GM23338 (cell line): Measurements from ENCODE around the gene CTRB2. TPM values are rescaled to one million over a fixed set of nuclear protein-coding genes. Genes with fewer than 3 reads are reported as not detected.

Experiments used
- ATAC-seq: fragments of 200-7000 bp; cut with Tn5 transposase; 3 replicates; pipeline ENCODE4 v1.9.1; 2020
- DNase-seq: peaks from one replicate; pipeline ENCODE4 v3.0.0-alpha.2; 2015; ENCODE audit warnings: low spot score
- H2AFZ ChIP-seq: fragments of 200-600 bp; sonication (generic); 2 replicates; pipeline ENCODE4 v1.8.0; 2016; ENCODE audit warnings: antibody characterized with exemption, mild to moderate bottlenecking, moderate library complexity
- H3F3A ChIP-seq: fragments of 200-600 bp; sonication (generic); replicated peaks from 2 replicates; pipeline ENCODE4 v1.8.0; 2017; ENCODE audit warnings: antibody characterized with exemption, mixed run types, low read depth
- H3K27ac ChIP-seq: fragments of 200-600 bp; sonication (generic); 2 replicates; pipeline ENCODE4 v1.6.1; 2016; ENCODE audit warnings: low read depth
- H3K27me3 ChIP-seq: fragments of 200-600 bp; sonication (generic); 2 replicates; pipeline ENCODE4 v1.8.0; 2016; ENCODE audit warnings: mild to moderate bottlenecking, mixed run types, moderate library complexity; ENCODE audit not compliant: insufficient read depth
- H3K36me3 ChIP-seq: fragments of 200-600 bp; sonication (generic); 2 replicates; pipeline ENCODE4 v1.8.0; 2016; ENCODE audit warnings: mild to moderate bottlenecking; ENCODE audit not compliant: insufficient read depth
- H3K4me1 ChIP-seq: fragments of 200-600 bp; sonication (generic); 2 replicates; pipeline ENCODE4 v1.8.0; 2016; ENCODE audit warnings: mild to moderate bottlenecking, moderate library complexity; ENCODE audit not compliant: insufficient read depth
- H3K4me2 ChIP-seq: fragments of 200-600 bp; sonication (generic); 2 replicates; pipeline ENCODE4 v1.7.1; 2017; ENCODE audit warnings: mixed run types
- H3K4me3 ChIP-seq: fragments of 200-600 bp; sonication (generic); 2 replicates; pipeline ENCODE4 v1.6.1; 2016; ENCODE audit warnings: mixed run types
- H3K79me2 ChIP-seq: fragments of 200-600 bp; sonication (generic); replicated peaks from 2 replicates; pipeline ENCODE4 v1.8.0; 2017; ENCODE audit warnings: mild to moderate bottlenecking; ENCODE audit not compliant: insufficient read depth
- H3K9me2 ChIP-seq: fragments of 200-600 bp; sonication (generic); 2 replicates; pipeline ENCODE4 v1.8.0; 2017; ENCODE audit not compliant: insufficient read depth
- H4K20me1 ChIP-seq: fragments of 200-600 bp; sonication (generic); replicated peaks from 2 replicates; pipeline ENCODE4 v1.8.0; 2017; ENCODE audit warnings: mild to moderate bottlenecking; ENCODE audit not compliant: insufficient read depth
- H3K27ac Mint-ChIP-seq: 2 replicates; pipeline ENCODE4 v1.8.0; 2020; ENCODE audit warnings: inconsistent platforms, mild to moderate bottlenecking, moderate library complexity, mixed read lengths
- H3K27me3 Mint-ChIP-seq: 3 replicates; pipeline ENCODE4 v1.8.0; 2022; ENCODE audit warnings: low read depth, mild to moderate bottlenecking, moderate library complexity, mixed read lengths, inconsistent platforms; ENCODE audit not compliant: insufficient read depth, poor library complexity
- H3K36me3 Mint-ChIP-seq: 3 replicates; pipeline ENCODE4 v1.8.0; 2021; ENCODE audit warnings: low read depth, mild to moderate bottlenecking, inconsistent platforms, moderate library complexity, mixed read lengths
- H3K4me1 Mint-ChIP-seq: 3 replicates; pipeline ENCODE4 v1.8.0; 2020; ENCODE audit warnings: mild to moderate bottlenecking, inconsistent platforms, mixed read lengths
- H3K4me3 Mint-ChIP-seq: 3 replicates; pipeline ENCODE4 v1.8.0; 2021; ENCODE audit warnings: moderate library complexity, mild to moderate bottlenecking, inconsistent platforms, mixed read lengths
- H3K9me3 Mint-ChIP-seq: 3 replicates; pipeline ENCODE4 v1.8.0; 2020; ENCODE audit warnings: moderate library complexity, mild to moderate bottlenecking, inconsistent platforms, mixed read lengths
- CREB1 ChIP-seq: fragments of 250-450 bp; sonication (Bioruptor Pico); IDR thresholded peaks from 2 replicates; pipeline ENCODE4 v1.5.0; 2020; ENCODE audit warnings: low read depth, mild to moderate bottlenecking, moderate library complexity
- EZH2 ChIP-seq: fragments of 200-600 bp; sonication (generic); IDR thresholded peaks from one replicate; pipeline ENCODE4 v1.8.0; 2017; ENCODE audit warnings: antibody characterized with exemption, mild to moderate bottlenecking, low read depth; ENCODE audit not compliant: unreplicated experiment
- EZH2phosphoT487 ChIP-seq: fragments of 200-600 bp; sonication (generic); IDR thresholded peaks from one replicate; pipeline ENCODE4 v1.8.1; 2018; ENCODE audit warnings: antibody characterized with exemption; ENCODE audit not compliant: unreplicated experiment
- JUNB ChIP-seq: IDR thresholded peaks from one replicate; pipeline ENCODE4 v1.6.1; 2016; ENCODE audit warnings: antibody characterized with exemption; ENCODE audit not compliant: unreplicated experiment
- NANOG ChIP-seq: IDR thresholded peaks from 2 replicates; pipeline ENCODE4 v1.6.1; 2016; ENCODE audit warnings: antibody characterized with exemption, borderline replicate concordance
- POLR2AphosphoS5 ChIP-seq: IDR thresholded peaks from 2 replicates; pipeline ENCODE4 v1.6.1; 2016; ENCODE audit warnings: antibody characterized with exemption, low read depth
- STAT1 ChIP-seq: IDR thresholded peaks from one replicate; pipeline ENCODE4 v1.6.1; 2016; ENCODE audit warnings: antibody characterized with exemption; ENCODE audit not compliant: unreplicated experiment
- ZNF114 ChIP-seq: fragments of 250-450 bp; sonication (Bioruptor Pico); IDR thresholded peaks from 2 replicates; pipeline ENCODE4 v1.5.0; 2020; ENCODE audit warnings: mild to moderate bottlenecking, moderate library complexity
- ZNF331 ChIP-seq: fragments of 250-450 bp; sonication (Bioruptor Pico); IDR thresholded peaks from 2 replicates; pipeline ENCODE4 v1.5.0; 2020; ENCODE audit warnings: low read depth, mild to moderate bottlenecking, moderate library complexity
- polyA plus RNA-seq: library from polyadenylated mRNA; unstranded; fragments of >200 nt; fragmentation: Nextera tagmentation; extraction: Ambion mirVana; gene quantifications from 2 replicates; pipeline ENCODE4 v1.2.1, GENCODE V29; 2016
- total RNA-seq: library from RNA; depleted of rRNA; stranded (reverse); fragments of >200 nt; shearing (Covaris generic); gene quantifications from 2 replicates; pipeline ENCODE4 v1.2.3, GENCODE V29; 2014
- TF ChIP-seq, protein P1 (sequence below): IDR thresholded peaks from one replicate; pipeline ENCODE4 v1.6.1; 2018; ENCODE audit warnings: antibody characterized with exemption; ENCODE audit not compliant: unreplicated experiment
- TF ChIP-seq, protein P2 (sequence below), 2 experiments: fragments of 200-600 bp in 1 of 2; sonication (generic) in 1 of 2; conservative IDR thresholded peaks; 2 replicates each; pipeline versions ENCODE4 v1.5.1 to v1.6.1; 2016 to 2017; ENCODE audit warnings: antibody characterized with exemption in 2 of 2, low read depth in 2 of 2, mild to moderate bottlenecking in 2 of 2, moderate library complexity in 1 of 2
- TF ChIP-seq, protein P3 (sequence below): fragments of 250-450 bp; sonication (Bioruptor Pico); IDR thresholded peaks from 2 replicates; pipeline ENCODE4 v1.5.0; 2020; ENCODE audit warnings: mild to moderate bottlenecking, moderate library complexity
- TF ChIP-seq, protein P4 (sequence below): IDR thresholded peaks from 2 replicates; pipeline ENCODE4 v1.6.1; 2016; ENCODE audit warnings: antibody characterized with exemption

CTRB2 gene
- total and polyA plus RNA-seq, 2 experiments from 2014 or later: not detected

GRCh38 chr16:75203096-75203495 is 3.9 kb downstream of the CTRB2 start:
- no peaks in the 10 kb centered on the region for H4K20me1 ChIP-seq
- no peaks in the 10 kb centered on the region for H3K9me2 ChIP-seq
- no peak overlapping the region for H3K27ac ChIP-seq
- H3K79me2 ChIP-seq: no peaks in the 10 kb centered on the region
- DNase-seq (no peak), ATAC-seq (no peak)
- H3K4me3 Mint-ChIP-seq: no peak overlapping the region
- TF ChIP-seq ZNF114 (CRISPR knock-in tag) (no peak), ZNF331 (CRISPR knock-in tag) (no peak), CREB1 (CRISPR knock-in tag) (no peak), EZH2phosphoT487 (no peak), POLR2AphosphoS5 (no peak), NANOG (no peak), STAT1 (no peak), JUNB (no peak), EZH2 (no peak)
- TF ChIP-seq, protein P1, sequence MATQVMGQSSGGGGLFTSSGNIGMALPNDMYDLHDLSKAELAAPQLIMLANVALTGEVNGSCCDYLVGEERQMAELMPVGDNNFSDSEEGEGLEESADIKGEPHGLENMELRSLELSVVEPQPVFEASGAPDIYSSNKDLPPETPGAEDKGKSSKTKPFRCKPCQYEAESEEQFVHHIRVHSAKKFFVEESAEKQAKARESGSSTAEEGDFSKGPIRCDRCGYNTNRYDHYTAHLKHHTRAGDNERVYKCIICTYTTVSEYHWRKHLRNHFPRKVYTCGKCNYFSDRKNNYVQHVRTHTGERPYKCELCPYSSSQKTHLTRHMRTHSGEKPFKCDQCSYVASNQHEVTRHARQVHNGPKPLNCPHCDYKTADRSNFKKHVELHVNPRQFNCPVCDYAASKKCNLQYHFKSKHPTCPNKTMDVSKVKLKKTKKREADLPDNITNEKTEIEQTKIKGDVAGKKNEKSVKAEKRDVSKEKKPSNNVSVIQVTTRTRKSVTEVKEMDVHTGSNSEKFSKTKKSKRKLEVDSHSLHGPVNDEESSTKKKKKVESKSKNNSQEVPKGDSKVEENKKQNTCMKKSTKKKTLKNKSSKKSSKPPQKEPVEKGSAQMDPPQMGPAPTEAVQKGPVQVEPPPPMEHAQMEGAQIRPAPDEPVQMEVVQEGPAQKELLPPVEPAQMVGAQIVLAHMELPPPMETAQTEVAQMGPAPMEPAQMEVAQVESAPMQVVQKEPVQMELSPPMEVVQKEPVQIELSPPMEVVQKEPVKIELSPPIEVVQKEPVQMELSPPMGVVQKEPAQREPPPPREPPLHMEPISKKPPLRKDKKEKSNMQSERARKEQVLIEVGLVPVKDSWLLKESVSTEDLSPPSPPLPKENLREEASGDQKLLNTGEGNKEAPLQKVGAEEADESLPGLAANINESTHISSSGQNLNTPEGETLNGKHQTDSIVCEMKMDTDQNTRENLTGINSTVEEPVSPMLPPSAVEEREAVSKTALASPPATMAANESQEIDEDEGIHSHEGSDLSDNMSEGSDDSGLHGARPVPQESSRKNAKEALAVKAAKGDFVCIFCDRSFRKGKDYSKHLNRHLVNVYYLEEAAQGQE: no peak
- TF ChIP-seq, protein P2, sequence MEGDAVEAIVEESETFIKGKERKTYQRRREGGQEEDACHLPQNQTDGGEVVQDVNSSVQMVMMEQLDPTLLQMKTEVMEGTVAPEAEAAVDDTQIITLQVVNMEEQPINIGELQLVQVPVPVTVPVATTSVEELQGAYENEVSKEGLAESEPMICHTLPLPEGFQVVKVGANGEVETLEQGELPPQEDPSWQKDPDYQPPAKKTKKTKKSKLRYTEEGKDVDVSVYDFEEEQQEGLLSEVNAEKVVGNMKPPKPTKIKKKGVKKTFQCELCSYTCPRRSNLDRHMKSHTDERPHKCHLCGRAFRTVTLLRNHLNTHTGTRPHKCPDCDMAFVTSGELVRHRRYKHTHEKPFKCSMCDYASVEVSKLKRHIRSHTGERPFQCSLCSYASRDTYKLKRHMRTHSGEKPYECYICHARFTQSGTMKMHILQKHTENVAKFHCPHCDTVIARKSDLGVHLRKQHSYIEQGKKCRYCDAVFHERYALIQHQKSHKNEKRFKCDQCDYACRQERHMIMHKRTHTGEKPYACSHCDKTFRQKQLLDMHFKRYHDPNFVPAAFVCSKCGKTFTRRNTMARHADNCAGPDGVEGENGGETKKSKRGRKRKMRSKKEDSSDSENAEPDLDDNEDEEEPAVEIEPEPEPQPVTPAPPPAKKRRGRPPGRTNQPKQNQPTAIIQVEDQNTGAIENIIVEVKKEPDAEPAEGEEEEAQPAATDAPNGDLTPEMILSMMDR (conservative IDR thresholded peaks at IDR 0.05; ENCODE audit: low read depth in 2 of 2): no peak
- TF ChIP-seq, protein P3, sequence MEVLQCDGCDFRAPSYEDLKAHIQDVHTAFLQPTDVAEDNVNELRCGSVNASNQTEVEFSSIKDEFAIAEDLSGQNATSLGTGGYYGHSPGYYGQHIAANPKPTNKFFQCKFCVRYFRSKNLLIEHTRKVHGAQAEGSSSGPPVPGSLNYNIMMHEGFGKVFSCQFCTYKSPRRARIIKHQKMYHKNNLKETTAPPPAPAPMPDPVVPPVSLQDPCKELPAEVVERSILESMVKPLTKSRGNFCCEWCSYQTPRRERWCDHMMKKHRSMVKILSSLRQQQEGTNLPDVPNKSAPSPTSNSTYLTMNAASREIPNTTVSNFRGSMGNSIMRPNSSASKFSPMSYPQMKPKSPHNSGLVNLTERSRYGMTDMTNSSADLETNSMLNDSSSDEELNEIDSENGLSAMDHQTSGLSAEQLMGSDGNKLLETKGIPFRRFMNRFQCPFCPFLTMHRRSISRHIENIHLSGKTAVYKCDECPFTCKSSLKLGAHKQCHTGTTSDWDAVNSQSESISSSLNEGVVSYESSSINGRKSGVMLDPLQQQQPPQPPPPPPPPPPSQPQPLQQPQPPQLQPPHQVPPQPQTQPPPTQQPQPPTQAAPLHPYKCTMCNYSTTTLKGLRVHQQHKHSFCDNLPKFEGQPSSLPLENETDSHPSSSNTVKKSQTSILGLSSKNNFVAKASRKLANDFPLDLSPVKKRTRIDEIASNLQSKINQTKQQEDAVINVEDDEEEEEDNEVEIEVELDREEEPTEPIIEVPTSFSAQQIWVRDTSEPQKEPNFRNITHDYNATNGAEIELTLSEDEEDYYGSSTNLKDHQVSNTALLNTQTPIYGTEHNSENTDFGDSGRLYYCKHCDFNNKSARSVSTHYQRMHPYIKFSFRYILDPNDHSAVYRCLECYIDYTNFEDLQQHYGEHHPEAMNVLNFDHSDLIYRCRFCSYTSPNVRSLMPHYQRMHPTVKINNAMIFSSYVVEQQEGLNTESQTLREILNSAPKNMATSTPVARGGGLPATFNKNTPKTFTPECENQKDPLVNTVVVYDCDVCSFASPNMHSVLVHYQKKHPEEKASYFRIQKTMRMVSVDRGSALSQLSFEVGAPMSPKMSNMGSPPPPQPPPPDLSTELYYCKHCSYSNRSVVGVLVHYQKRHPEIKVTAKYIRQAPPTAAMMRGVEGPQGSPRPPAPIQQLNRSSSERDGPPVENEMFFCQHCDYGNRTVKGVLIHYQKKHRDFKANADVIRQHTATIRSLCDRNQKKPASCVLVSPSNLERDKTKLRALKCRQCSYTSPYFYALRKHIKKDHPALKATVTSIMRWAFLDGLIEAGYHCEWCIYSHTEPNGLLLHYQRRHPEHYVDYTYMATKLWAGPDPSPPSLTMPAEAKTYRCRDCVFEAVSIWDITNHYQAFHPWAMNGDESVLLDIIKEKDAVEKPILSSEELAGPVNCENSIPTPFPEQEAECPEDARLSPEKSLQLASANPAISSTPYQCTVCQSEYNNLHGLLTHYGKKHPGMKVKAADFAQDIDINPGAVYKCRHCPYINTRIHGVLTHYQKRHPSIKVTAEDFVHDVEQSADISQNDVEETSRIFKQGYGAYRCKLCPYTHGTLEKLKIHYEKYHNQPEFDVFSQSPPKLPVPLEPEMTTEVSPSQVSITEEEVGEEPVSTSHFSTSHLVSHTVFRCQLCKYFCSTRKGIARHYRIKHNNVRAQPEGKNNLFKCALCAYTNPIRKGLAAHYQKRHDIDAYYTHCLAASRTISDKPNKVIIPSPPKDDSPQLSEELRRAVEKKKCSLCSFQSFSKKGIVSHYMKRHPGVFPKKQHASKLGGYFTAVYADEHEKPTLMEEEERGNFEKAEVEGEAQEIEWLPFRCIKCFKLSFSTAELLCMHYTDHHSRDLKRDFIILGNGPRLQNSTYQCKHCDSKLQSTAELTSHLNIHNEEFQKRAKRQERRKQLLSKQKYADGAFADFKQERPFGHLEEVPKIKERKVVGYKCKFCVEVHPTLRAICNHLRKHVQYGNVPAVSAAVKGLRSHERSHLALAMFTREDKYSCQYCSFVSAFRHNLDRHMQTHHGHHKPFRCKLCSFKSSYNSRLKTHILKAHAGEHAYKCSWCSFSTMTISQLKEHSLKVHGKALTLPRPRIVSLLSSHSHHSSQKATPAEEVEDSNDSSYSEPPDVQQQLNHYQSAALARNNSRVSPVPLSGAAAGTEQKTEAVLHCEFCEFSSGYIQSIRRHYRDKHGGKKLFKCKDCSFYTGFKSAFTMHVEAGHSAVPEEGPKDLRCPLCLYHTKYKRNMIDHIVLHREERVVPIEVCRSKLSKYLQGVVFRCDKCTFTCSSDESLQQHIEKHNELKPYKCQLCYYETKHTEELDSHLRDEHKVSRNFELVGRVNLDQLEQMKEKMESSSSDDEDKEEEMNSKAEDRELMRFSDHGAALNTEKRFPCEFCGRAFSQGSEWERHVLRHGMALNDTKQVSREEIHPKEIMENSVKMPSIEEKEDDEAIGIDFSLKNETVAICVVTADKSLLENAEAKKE (CRISPR knock-in tag): no peak
- TF ChIP-seq, protein P4, sequence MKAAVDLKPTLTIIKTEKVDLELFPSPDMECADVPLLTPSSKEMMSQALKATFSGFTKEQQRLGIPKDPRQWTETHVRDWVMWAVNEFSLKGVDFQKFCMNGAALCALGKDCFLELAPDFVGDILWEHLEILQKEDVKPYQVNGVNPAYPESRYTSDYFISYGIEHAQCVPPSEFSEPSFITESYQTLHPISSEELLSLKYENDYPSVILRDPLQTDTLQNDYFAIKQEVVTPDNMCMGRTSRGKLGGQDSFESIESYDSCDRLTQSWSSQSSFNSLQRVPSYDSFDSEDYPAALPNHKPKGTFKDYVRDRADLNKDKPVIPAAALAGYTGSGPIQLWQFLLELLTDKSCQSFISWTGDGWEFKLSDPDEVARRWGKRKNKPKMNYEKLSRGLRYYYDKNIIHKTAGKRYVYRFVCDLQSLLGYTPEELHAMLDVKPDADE: no peak
- H3K36me3 ChIP-seq: no peaks in the 10 kb centered on the region
- no peak overlapping the region for H3K4me2 ChIP-seq
- H3K27ac Mint-ChIP-seq: no peak overlapping the region
- H3K4me1 Mint-ChIP-seq: peaks cover 14% of the 10 kb centered on the region
- H3K4me3 ChIP-seq: no peak overlapping the region
- 0 out of 2 replicates have a peak, but pooled peaks cover 4% of the 10 kb centered on the region for H3F3A ChIP-seq
- no peaks in the 10 kb centered on the region for H3K36me3 Mint-ChIP-seq
- no peak overlapping the region for H2AFZ ChIP-seq
- H3K9me3 Mint-ChIP-seq: no peaks in the 10 kb centered on the region
- H3K27me3 ChIP-seq: no peaks in the 10 kb centered on the region
- H3K27me3 Mint-ChIP-seq: peaks cover 17% of the 10 kb centered on the region
- H3K4me1 ChIP-seq: peaks cover 4% of the 10 kb centered on the region; the same call in 1 of the 2 replicates
